Skin of body (tissue), 3 donors: ENCODE data around the gene GSTK1. TPM values are rescaled to one million over a fixed set of nuclear protein-coding genes. Genes with fewer than 3 reads are reported as not detected.

Experiments
- DNase-seq: peaks from one replicate; lab custom pipeline; 2025; lab: John Stamatoyannopoulos, UW
- small RNA-seq: library from RNA; depleted of rRNA; stranded (forward); fragments of <200 nt; gene quantifications from one replicate; pipeline ENCODE3, GENCODE V24; 2014; ENCODE audit warnings: low replicate concordance
- total RNA-seq: library from RNA; depleted of rRNA; stranded (reverse); fragments of >200 nt; gene quantifications from one replicate; pipeline ENCODE4 v1.2.3, GENCODE V29; 2014

GSTK1 gene
- total RNA-seq, 1 donor from 2014 or later, result 64.1 TPM

GRCh38 chr7:143295870-143296269 lies 32.6 kb downstream of the GSTK1 start:
- no peak for DNase-seq

- no peak for DNase-seq
These were observed 33.4 kb downstream of the GSTK1 start for GRCh38 chr7:143296686-143297085.

- DNase-seq, result no peak
These were observed 36.1 kb downstream of the GSTK1 start for GRCh38 chr7:143299346-143299745.

- DNase-seq, result no peak
These were observed 36.6 kb downstream of the GSTK1 start for GRCh38 chr7:143299840-143300239.

- no peak for DNase-seq
These were observed 38.0 kb downstream of the GSTK1 start for GRCh38 chr7:143300959-143301935.

GRCh38 chr7:143303733-143304132 lies 40.5 kb downstream of the GSTK1 start:
- no peak for DNase-seq

- no peak for DNase-seq
These were observed 41.7 kb downstream of the GSTK1 start for GRCh38 chr7:143304938-143305337.

- no peak for DNase-seq
These were observed 42.3 kb downstream of the GSTK1 start for GRCh38 chr7:143305423-143306070.

GRCh38 chr7:143308632-143309031 lies 45.4 kb downstream of the GSTK1 start:
- no peak for DNase-seq

- no peak for DNase-seq
These were observed 50.9 kb downstream of the GSTK1 start for GRCh38 chr7:143314127-143314526.

GRCh38 chr7:143315776-143316175 lies 52.5 kb downstream of the GSTK1 start, which contains the start of gene CLCN1:
TSS of gene CLCN1 (plus strand) at chr7:143316111. CDS start at chr7:143316213, 102 bp downstream.
- DNase-seq, result no peak

GRCh38 chr7:143316492-143316891 lies 53.3 kb downstream of the GSTK1 start:
- no peak for DNase-seq

GRCh38 chr7:143318661-143319060 lies 55.4 kb downstream of the GSTK1 start:
- no peak for DNase-seq

Small RNA genes within 50 kb of the gene (small RNA-seq; reads per million reads assigned to genes)
- gene AC073342.3 (not detected), gene RN7SL481P (not detected), gene RN7SL535P (not detected)

Other genes with a start within 250 kb of the GSTK1 start
- 0.20 TPM for gene OR9A2, start 236.3 kb upstream of the GSTK1 start, total RNA-seq
- gene OR6V1, start 211.1 kb upstream of the GSTK1 start, total RNA-seq, result not detected
- not detected for gene PIP, start 131.4 kb upstream of the GSTK1 start, total RNA-seq
- not detected for gene TAS2R39, start 80.0 kb upstream of the GSTK1 start, total RNA-seq
- not detected for gene TAS2R40, start 41.4 kb upstream of the GSTK1 start, total RNA-seq
- gene TMEM139, start 21.5 kb downstream of the GSTK1 start, total RNA-seq, result 1.1 TPM
- 18.6 TPM for gene CASP2, start 24.9 kb downstream of the GSTK1 start, total RNA-seq
- 0.20 TPM for gene CLCN1, start 52.7 kb downstream of the GSTK1 start, total RNA-seq
- 0.59 TPM for gene FAM131B, start 99.3 kb downstream of the GSTK1 start, total RNA-seq
- gene ZYX, start 117.9 kb downstream of the GSTK1 start, total RNA-seq, result 27.1 TPM
- gene EPHA1, start 145.4 kb downstream of the GSTK1 start, total RNA-seq, result 16.2 TPM
- gene TAS2R60, start 180.0 kb downstream of the GSTK1 start, total RNA-seq, result not detected
- gene TAS2R41, start 214.4 kb downstream of the GSTK1 start, total RNA-seq, result not detected